ENCODE data around the gene PGRMC2. TPM values are rescaled to one million over a fixed set of nuclear protein-coding genes. Genes with fewer than 3 reads are reported as not detected.

PGRMC2 gene
- total RNA-seq, 1 experiment from 2014 or later: 19.9 TPM

DNA sequence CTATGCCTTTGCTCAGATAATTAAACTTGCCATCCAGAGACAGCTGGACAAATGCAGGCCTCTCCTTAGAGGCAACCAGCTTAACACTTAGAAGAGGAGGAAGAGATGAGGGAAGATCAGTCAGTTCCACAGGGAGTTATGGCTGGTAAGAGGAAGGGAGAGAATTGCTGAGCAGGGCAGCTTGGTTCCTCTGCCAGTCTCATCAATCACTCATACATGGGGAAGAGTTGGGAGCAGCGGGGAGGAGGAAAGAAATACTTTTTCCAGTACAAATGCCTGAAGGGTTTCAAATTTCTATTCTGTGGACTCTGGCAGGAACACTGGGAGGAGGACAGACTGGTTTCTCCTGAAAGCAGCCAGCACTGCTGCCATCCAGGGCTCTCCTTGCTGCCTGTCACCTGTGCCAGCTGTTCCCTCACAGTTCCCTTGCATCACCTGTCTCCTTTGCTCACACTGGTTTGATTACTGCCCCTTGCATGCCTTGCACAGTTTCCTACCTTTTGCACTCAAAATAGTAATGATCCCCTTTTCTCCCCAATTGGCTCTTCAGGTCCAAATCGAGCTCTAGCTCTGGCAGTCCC is 59.5 kb downstream of the PGRMC2 start:
- no peak for DNase-seq (ENCODE audit: extremely low read depth, low read depth)

GRCh38 chr4:128225148-128225547 is 62.5 kb downstream of the PGRMC2 start:
- no peak for DNase-seq (ENCODE audit: extremely low read depth, low read depth)

DNA sequence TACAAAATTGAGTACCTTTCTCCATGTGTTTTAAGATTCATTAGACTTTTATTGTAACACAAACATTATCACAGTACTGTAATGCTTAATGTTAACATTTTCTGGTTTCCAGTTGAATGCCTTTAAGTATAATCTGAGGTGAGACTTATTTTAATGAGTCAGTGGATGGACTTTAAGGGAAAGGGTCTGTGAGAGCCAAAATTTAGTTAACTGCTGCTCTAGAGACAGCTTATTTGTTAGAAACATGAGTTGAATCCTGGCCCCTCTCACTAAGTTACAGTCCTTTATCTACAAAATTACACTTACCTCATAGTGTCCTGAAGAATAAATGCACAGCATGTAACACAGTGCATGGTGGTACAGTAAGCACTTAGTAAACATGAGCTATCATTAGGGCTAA is 66.0 kb downstream of the PGRMC2 start:
- no peak for DNase-seq (ENCODE audit: extremely low read depth, low read depth)

- peak; percentile 39 for DNase-seq (ENCODE audit: extremely low read depth, low read depth)
Measured at GRCh38 chr4:128220286-128221235, 67.1 kb downstream of the PGRMC2 start.

Other genes starting within 250 kb of the PGRMC2 start
- 22.8 and 25.1 TPM in 2 replicates for gene LARP1B, start 226.5 kb downstream of the PGRMC2 start, total RNA-seq (2014; rRNA removed; shearing (Covaris generic))

Measured in NCI-H460 (cell line).